Measurements from ENCODE around the gene TYW3. TPM values are rescaled to one million over a fixed set of nuclear protein-coding genes. Genes with fewer than 3 reads are reported as not detected.

The TYW3 gene
- 10 to 100 TPM in 3 of 4 donors, 1 to 10 TPM in 1; 9.3 to 16.5 (median 12.6) TPM for total RNA-seq

GRCh38 chr1:74732960-74733603 is at the start of gene TYW3, which contains the start of gene CRYZ:
Gene TYW3 (plus strand): TSS chr1:74733152. CDS start chr1:74733245, 93 bp downstream.
Gene CRYZ (minus strand): TSS chr1:74733050. CDS start chr1:74724821, 8,229 bp downstream.
- no peak for TF ChIP-seq CTCF (IDR thresholded peaks at IDR 0.05; ENCODE audit: low read depth)

GRCh38 chr1:74683656-74684055 is 49.3 kb upstream of the TYW3 start:
- TF ChIP-seq CTCF (IDR thresholded peaks at IDR 0.05; ENCODE audit: low read depth): no peak

- no peak for TF ChIP-seq CTCF (IDR thresholded peaks at IDR 0.05; ENCODE audit: low read depth)
Observed at GRCh38 chr1:74684301-74684700, 48.7 kb upstream of the TYW3 start.

- no peak for TF ChIP-seq CTCF (IDR thresholded peaks at IDR 0.05; ENCODE audit: low read depth)
Observed at GRCh38 chr1:74686928-74687327, 46.0 kb upstream of the TYW3 start.

GRCh38 chr1:74689621-74690363 is 43.2 kb upstream of the TYW3 start:
- TF ChIP-seq CTCF (IDR thresholded peaks at IDR 0.05; ENCODE audit: low read depth): no peak

- no peak for TF ChIP-seq CTCF (IDR thresholded peaks at IDR 0.05; ENCODE audit: low read depth)
Observed at GRCh38 chr1:74690364-74690696, 42.6 kb upstream of the TYW3 start.

GRCh38 chr1:74690909-74691308 is 42.0 kb upstream of the TYW3 start:
- TF ChIP-seq CTCF (IDR thresholded peaks at IDR 0.05; ENCODE audit: low read depth): no peak

All from subcutaneous adipose tissue (tissue), 4 donors.